ENCODE data around the gene EVC2. TPM values are rescaled to one million over a fixed set of nuclear protein-coding genes. Genes with fewer than 3 reads are reported as not detected.

The EVC2 gene
- total and polyA plus RNA-seq, 2 donors: 1.7 to 2.2 TPM

- H3K4me1 ChIP-seq (ENCODE audit: control insufficient read depth in 2 of 2, insufficient read depth in 2 of 2, low read length in 2 of 2): no peaks in the 10 kb centered on the region
- H3K27ac ChIP-seq (ENCODE audit: low read depth in 1 of 2, low read length in 1 of 2): no peak overlapping the region
- peaks cover 55 to 65% of the 10 kb centered on the region in 2 donors for H3K27me3 ChIP-seq (ENCODE audit: control insufficient read depth in 2 of 2, insufficient read depth in 1 of 2, low read length in 1 of 2)
- no peaks in the 10 kb centered on the region for H3K36me3 ChIP-seq (ENCODE audit: control insufficient read depth in 2 of 2, insufficient read depth in 2 of 2, low read length in 1 of 2)
- no peak for DNase-seq (ENCODE audit: low read depth in 6 of 9, low spot score in 9 of 9)
- H3K9me3 ChIP-seq (ENCODE audit: control insufficient read depth in 2 of 2, insufficient read depth in 1 of 2, low read length in 1 of 2): no peaks in the 10 kb centered on the region
- peak overlapping the region; percentile 1 to 14 for H3K4me3 ChIP-seq (ENCODE audit: low read length in 2 of 2)
- 26% methylated on average over 13 of the region's 13 CpGs for WGBS
Observed at GRCh38 chr4:5710065-5710960, 2.0 kb upstream of the EVC2 start.

- 79% methylated on average over 8 of the region's 8 CpGs for WGBS
- no peak for DNase-seq (ENCODE audit: low read depth in 6 of 9, low spot score in 9 of 9)
- Histone ChIP-seq H3K36me3 (ENCODE audit: control insufficient read depth in 2 of 2, insufficient read depth in 2 of 2, low read length in 1 of 2) (no peaks in the 10 kb centered on the region), H3K4me1 (ENCODE audit: control insufficient read depth in 2 of 2, insufficient read depth in 2 of 2, low read length in 2 of 2) (no peaks in the 10 kb centered on the region), H3K9me3 (ENCODE audit: control insufficient read depth in 2 of 2, insufficient read depth in 1 of 2, low read length in 1 of 2) (no peaks in the 10 kb centered on the region), H3K4me3 (ENCODE audit: low read length in 2 of 2) (no peak overlapping the region), H3K27ac (ENCODE audit: low read depth in 1 of 2, low read length in 1 of 2) (no peak overlapping the region), H3K27me3 (ENCODE audit: control insufficient read depth in 2 of 2, insufficient read depth in 1 of 2, low read length in 1 of 2) (peaks cover 55 to 65% of the 10 kb centered on the region in 2 donors)
Observed at GRCh38 chr4:5709207-5709575, 832 bp upstream of the EVC2 start.

- H3K27ac ChIP-seq (ENCODE audit: low read depth in 1 of 2, low read length in 1 of 2): peak overlapping the region in 1 of 2 donors; percentile 21
- 3% methylated on average over 41 of the region's 41 CpGs for WGBS
- no peaks in the 10 kb centered on the region for H3K9me3 ChIP-seq (ENCODE audit: control insufficient read depth in 2 of 2, insufficient read depth in 1 of 2, low read length in 1 of 2)
- H3K27me3 ChIP-seq (ENCODE audit: control insufficient read depth in 2 of 2, insufficient read depth in 1 of 2, low read length in 1 of 2): peaks cover 55 to 63% of the 10 kb centered on the region in 2 donors
- peak overlapping the region; percentile 22 for H3K4me3 ChIP-seq (ENCODE audit: low read length in 2 of 2)
- H3K4me1 ChIP-seq (ENCODE audit: control insufficient read depth in 2 of 2, insufficient read depth in 2 of 2, low read length in 2 of 2): no peaks in the 10 kb centered on the region
- no peak for DNase-seq (ENCODE audit: low read depth in 6 of 9, low spot score in 9 of 9)
- no peaks in the 10 kb centered on the region for H3K36me3 ChIP-seq (ENCODE audit: control insufficient read depth in 2 of 2, insufficient read depth in 2 of 2, low read length in 1 of 2)
Observed at GRCh38 chr4:5707778-5708448, 446 bp downstream of the EVC2 start.

GRCh38 chr4:5707366-5707765 lies 993 bp downstream of the EVC2 start:
- no peaks in the 10 kb centered on the region for H3K4me1 ChIP-seq (ENCODE audit: control insufficient read depth in 2 of 2, insufficient read depth in 2 of 2, low read length in 2 of 2)
- H3K36me3 ChIP-seq (ENCODE audit: control insufficient read depth in 2 of 2, insufficient read depth in 2 of 2, low read length in 1 of 2): no peaks in the 10 kb centered on the region
- no peaks in the 10 kb centered on the region for H3K9me3 ChIP-seq (ENCODE audit: control insufficient read depth in 2 of 2, insufficient read depth in 1 of 2, low read length in 1 of 2)
- WGBS: 62% methylated on average over 5 of the region's 5 CpGs
- H3K4me3 ChIP-seq (ENCODE audit: low read length in 2 of 2): no peak overlapping the region
- H3K27me3 ChIP-seq (ENCODE audit: control insufficient read depth in 2 of 2, insufficient read depth in 1 of 2, low read length in 1 of 2): peaks cover 54 to 58% of the 10 kb centered on the region in 2 donors
- no peak overlapping the region for H3K27ac ChIP-seq (ENCODE audit: low read depth in 1 of 2, low read length in 1 of 2)
- DNase-seq (ENCODE audit: low read depth in 6 of 9, low spot score in 9 of 9): no peak

- WGBS: 95% methylated on average over 11 of the region's 11 CpGs
- Histone ChIP-seq H3K36me3 (ENCODE audit: control insufficient read depth in 2 of 2, insufficient read depth in 2 of 2, low read length in 1 of 2) (no peaks in the 10 kb centered on the region), H3K9me3 (ENCODE audit: control insufficient read depth in 2 of 2, insufficient read depth in 1 of 2, low read length in 1 of 2) (no peaks in the 10 kb centered on the region), H3K27ac (ENCODE audit: low read depth in 1 of 2, low read length in 1 of 2) (no peak overlapping the region), H3K4me3 (ENCODE audit: low read length in 2 of 2) (no peak overlapping the region), H3K4me1 (ENCODE audit: control insufficient read depth in 2 of 2, insufficient read depth in 2 of 2, low read length in 2 of 2) (no peaks in the 10 kb centered on the region), H3K27me3 (ENCODE audit: control insufficient read depth in 2 of 2, insufficient read depth in 1 of 2, low read length in 1 of 2) (peaks cover 47 to 51% of the 10 kb centered on the region in 2 donors)
- no peak for DNase-seq (ENCODE audit: low read depth in 6 of 9, low spot score in 9 of 9)
Observed at GRCh38 chr4:5706486-5707290, 1.7 kb downstream of the EVC2 start.

GRCh38 chr4:5705647-5706320 lies 2.6 kb downstream of the EVC2 start:
- Histone ChIP-seq H3K4me3 (ENCODE audit: low read length in 2 of 2) (no peak overlapping the region), H3K27ac (ENCODE audit: low read depth in 1 of 2, low read length in 1 of 2) (no peak overlapping the region), H3K36me3 (ENCODE audit: control insufficient read depth in 2 of 2, insufficient read depth in 2 of 2, low read length in 1 of 2) (no peaks in the 10 kb centered on the region), H3K4me1 (ENCODE audit: control insufficient read depth in 2 of 2, insufficient read depth in 2 of 2, low read length in 2 of 2) (no peaks in the 10 kb centered on the region), H3K27me3 (ENCODE audit: control insufficient read depth in 2 of 2, insufficient read depth in 1 of 2, low read length in 1 of 2) (peaks cover 39 to 44% of the 10 kb centered on the region in 2 donors), H3K9me3 (ENCODE audit: control insufficient read depth in 2 of 2, insufficient read depth in 1 of 2, low read length in 1 of 2) (no peaks in the 10 kb centered on the region)
- 95% methylated on average over 5 of the region's 5 CpGs for WGBS
- no peak for DNase-seq (ENCODE audit: low read depth in 6 of 9, low spot score in 9 of 9)

- peaks cover 25 to 29% of the 10 kb centered on the region in 2 donors for H3K27me3 ChIP-seq (ENCODE audit: control insufficient read depth in 2 of 2, insufficient read depth in 1 of 2, low read length in 1 of 2)
- H3K4me1 ChIP-seq (ENCODE audit: control insufficient read depth in 2 of 2, insufficient read depth in 2 of 2, low read length in 2 of 2): no peaks in the 10 kb centered on the region
- H3K27ac ChIP-seq (ENCODE audit: low read depth in 1 of 2, low read length in 1 of 2): no peak overlapping the region
- H3K4me3 ChIP-seq (ENCODE audit: low read length in 2 of 2): no peak overlapping the region
- H3K9me3 ChIP-seq (ENCODE audit: control insufficient read depth in 2 of 2, insufficient read depth in 1 of 2, low read length in 1 of 2): no peaks in the 10 kb centered on the region
- no peak for DNase-seq (ENCODE audit: low read depth in 6 of 9, low spot score in 9 of 9)
- no peaks in the 10 kb centered on the region for H3K36me3 ChIP-seq (ENCODE audit: control insufficient read depth in 2 of 2, insufficient read depth in 2 of 2, low read length in 1 of 2)
- WGBS: 97% methylated on average over 6 of the region's 6 CpGs
Observed at GRCh38 chr4:5704276-5704675, 4.1 kb downstream of the EVC2 start.

GRCh38 chr4:5703831-5704230 lies 4.5 kb downstream of the EVC2 start:
- Histone ChIP-seq H3K27ac (ENCODE audit: low read depth in 1 of 2, low read length in 1 of 2) (no peak overlapping the region), H3K27me3 (ENCODE audit: control insufficient read depth in 2 of 2, insufficient read depth in 1 of 2, low read length in 1 of 2) (peaks cover 20 to 25% of the 10 kb centered on the region in 2 donors), H3K9me3 (ENCODE audit: control insufficient read depth in 2 of 2, insufficient read depth in 1 of 2, low read length in 1 of 2) (no peaks in the 10 kb centered on the region), H3K4me1 (ENCODE audit: control insufficient read depth in 2 of 2, insufficient read depth in 2 of 2, low read length in 2 of 2) (no peaks in the 10 kb centered on the region), H3K36me3 (ENCODE audit: control insufficient read depth in 2 of 2, insufficient read depth in 2 of 2, low read length in 1 of 2) (no peaks in the 10 kb centered on the region), H3K4me3 (ENCODE audit: low read length in 2 of 2) (no peak overlapping the region)
- 97% methylated on average over 5 of the region's 5 CpGs for WGBS
- DNase-seq (ENCODE audit: low read depth in 6 of 9, low spot score in 9 of 9): no peak
